ENCODE data around the gene DOC2B.

DNA sequence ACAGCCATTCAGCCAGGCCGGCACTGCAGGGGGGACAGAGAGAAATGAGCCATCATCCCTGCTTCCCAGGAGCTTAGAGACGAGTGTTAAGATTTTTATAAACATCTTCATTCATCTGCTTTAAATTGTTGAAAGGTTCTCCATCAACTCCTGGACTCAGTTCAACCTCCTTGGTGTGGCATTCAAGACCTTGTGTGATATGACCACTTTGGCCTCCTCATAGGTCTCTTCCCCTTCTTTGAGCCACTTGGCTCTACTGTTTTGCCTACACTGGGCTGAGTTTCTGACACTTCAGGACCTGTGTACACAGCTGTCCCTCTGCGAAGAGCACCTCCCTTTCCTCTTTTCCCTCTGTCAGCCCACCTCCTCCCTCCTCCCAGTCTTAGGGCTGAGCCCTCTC is 4.3 kb downstream of the DOC2B start:
- TF ChIP-seq, protein P1, sequence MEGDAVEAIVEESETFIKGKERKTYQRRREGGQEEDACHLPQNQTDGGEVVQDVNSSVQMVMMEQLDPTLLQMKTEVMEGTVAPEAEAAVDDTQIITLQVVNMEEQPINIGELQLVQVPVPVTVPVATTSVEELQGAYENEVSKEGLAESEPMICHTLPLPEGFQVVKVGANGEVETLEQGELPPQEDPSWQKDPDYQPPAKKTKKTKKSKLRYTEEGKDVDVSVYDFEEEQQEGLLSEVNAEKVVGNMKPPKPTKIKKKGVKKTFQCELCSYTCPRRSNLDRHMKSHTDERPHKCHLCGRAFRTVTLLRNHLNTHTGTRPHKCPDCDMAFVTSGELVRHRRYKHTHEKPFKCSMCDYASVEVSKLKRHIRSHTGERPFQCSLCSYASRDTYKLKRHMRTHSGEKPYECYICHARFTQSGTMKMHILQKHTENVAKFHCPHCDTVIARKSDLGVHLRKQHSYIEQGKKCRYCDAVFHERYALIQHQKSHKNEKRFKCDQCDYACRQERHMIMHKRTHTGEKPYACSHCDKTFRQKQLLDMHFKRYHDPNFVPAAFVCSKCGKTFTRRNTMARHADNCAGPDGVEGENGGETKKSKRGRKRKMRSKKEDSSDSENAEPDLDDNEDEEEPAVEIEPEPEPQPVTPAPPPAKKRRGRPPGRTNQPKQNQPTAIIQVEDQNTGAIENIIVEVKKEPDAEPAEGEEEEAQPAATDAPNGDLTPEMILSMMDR (IDR thresholded peaks at IDR 0.05): no peak
- no peak for TF ChIP-seq POLR2A (IDR thresholded peaks at IDR 0.05)
